Caco-2 (cell line): ENCODE results near the gene HFM1. TPM values are rescaled to one million over a fixed set of nuclear protein-coding genes. Genes with fewer than 3 reads are reported as not detected.

ENCODE experiments used
- BruUV-seq: library from RNA; stranded (reverse); fragments of 400-500 nt; replicated peaks from 2 replicates; lab custom pipeline; 2021; lab: Mats Ljungman, UMichigan
- CTCF ChIA-PET: fragments of 300-600 bp; sonication (Branson Sonifier 250); formaldehyde crosslinking; loops from one replicate; lab custom pipeline; 2022; ENCODE audit warnings: antibody characterized with exemption; lab: Charles Lee
- POLR2A ChIA-PET: fragments of 300-600 bp; sonication (Branson Sonifier 250); formaldehyde crosslinking; loops from one replicate; lab custom pipeline; 2022; ENCODE audit warnings: antibody characterized with exemption; lab: Charles Lee
- DNase-seq, 2 experiments: peaks; one replicate each; pipeline versions ENCODE4 v3.0.0 to v3.0.0-alpha.2; 2020 to 2022
- H3K27me3 ChIP-seq: replicated peaks from 2 replicates; pipeline ENCODE4 v1.6.0; 2011; ENCODE audit warnings: low read length; ENCODE audit not compliant: control insufficient read depth, insufficient read depth
- H3K36me3 ChIP-seq: 2 replicates; pipeline ENCODE4 v1.5.1; 2011; ENCODE audit warnings: low read length; ENCODE audit not compliant: control insufficient read depth, insufficient read depth
- H3K4me1 ChIP-seq: fragments of 250-450 bp; sonication (Bioruptor Pico); 2 replicates; pipeline ENCODE4 v1.5.1; 2020; ENCODE audit warnings: mild to moderate bottlenecking
- H3K4me3 ChIP-seq: 2 replicates; pipeline ENCODE4 v1.5.1; 2011; ENCODE audit warnings: low read depth, mild to moderate bottlenecking, control low read depth, low read length
- H3K9me3 ChIP-seq: fragments of 250-450 bp; sonication (Bioruptor Pico); 2 replicates; pipeline ENCODE4 v1.5.1; 2020; ENCODE audit warnings: mild to moderate bottlenecking, moderate library complexity
- H3K27ac Mint-ChIP-seq: one replicate; pipeline ENCODE4 v1.8.0; 2022; ENCODE audit warnings: mixed read lengths; ENCODE audit not compliant: unreplicated experiment
- H3K27me3 Mint-ChIP-seq: one replicate; pipeline ENCODE4 v1.8.0; 2022; ENCODE audit warnings: mixed read lengths; ENCODE audit not compliant: insufficient read depth, unreplicated experiment
- H3K36me3 Mint-ChIP-seq: one replicate; pipeline ENCODE4 v1.8.0; 2022; ENCODE audit warnings: mild to moderate bottlenecking, mixed read lengths; ENCODE audit not compliant: insufficient read depth, unreplicated experiment
- H3K4me1 Mint-ChIP-seq: one replicate; pipeline ENCODE4 v1.8.0; 2022; ENCODE audit warnings: low read depth, mixed read lengths; ENCODE audit not compliant: unreplicated experiment
- H3K4me3 Mint-ChIP-seq: one replicate; pipeline ENCODE4 v1.8.0; 2022; ENCODE audit warnings: mild to moderate bottlenecking, moderate library complexity, mixed read lengths; ENCODE audit not compliant: unreplicated experiment
- H3K9me3 Mint-ChIP-seq: one replicate; pipeline ENCODE4 v1.8.0; 2022; ENCODE audit warnings: mixed read lengths; ENCODE audit not compliant: unreplicated experiment
- intact Hi-C: fragments of 100-400 bp; cut with micrococcal nuclease; formaldehyde crosslinking; loops from one replicate; pipeline ENCODE4 v1.10.0; 2022; ENCODE audit not compliant: unreplicated experiment
- total RNA-seq: library from RNA; stranded (reverse); gene quantifications from 2 replicates; pipeline ENCODE4 v1.2.3, GENCODE V29; 2022
- TF ChIP-seq, protein P1 (sequence below), 2 experiments: fragments of 200-600 bp in 1 of 2; IDR thresholded peaks; 1 replicate in 1 of 2; 2 replicates in 1 of 2; pipeline versions ENCODE4 v1.5.1 to v1.8.0; 2011 to 2022; ENCODE audit warnings: antibody characterized with exemption in 1 of 2, control low read depth in 1 of 2, inconsistent platforms in 1 of 2, low read depth in 1 of 2, low read length in 1 of 2, mild to moderate bottlenecking in 1 of 2, moderate library complexity in 1 of 2; ENCODE audit not compliant: insufficient read depth in 1 of 2, severe bottlenecking in 1 of 2, unreplicated experiment in 1 of 2

HFM1 gene
- total RNA-seq, 1 experiment from 2014 or later, result 0.48 TPM

DNA sequence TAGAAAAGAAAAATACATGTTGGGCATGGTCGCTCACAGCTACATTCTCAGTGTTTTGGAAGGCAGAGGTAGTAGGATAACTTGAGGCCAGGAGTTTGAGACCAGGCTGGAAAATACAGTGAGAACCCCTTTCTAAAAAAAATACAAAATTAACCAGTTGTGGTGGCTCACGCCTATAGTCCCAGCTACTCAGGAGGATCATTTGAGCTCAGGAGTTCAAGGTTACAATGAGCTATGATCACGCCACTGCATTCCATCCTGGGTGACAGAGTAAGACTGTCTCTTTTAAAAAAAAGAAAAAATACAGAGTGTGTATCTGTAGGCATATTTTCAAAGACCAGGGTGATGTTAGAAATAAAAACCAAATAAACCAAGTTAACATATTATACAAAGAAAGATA, 57.8 kb downstream of the HFM1 start:
- ChIA-PET POLR2A (no interaction called here), CTCF (no interaction called here)
- no peak overlapping the region for H3K27ac Mint-ChIP-seq
- intact Hi-C loops, result no loop called here
- BruUV-seq, result no TSS peak
- no peaks in the 10 kb centered on the region for H3K36me3 Mint-ChIP-seq
- Histone ChIP-seq H3K4me1 (no peaks in the 10 kb centered on the region), H3K9me3 (no peaks in the 10 kb centered on the region), H3K36me3 (no peaks in the 10 kb centered on the region), H3K4me3 (no peak overlapping the region), H3K27me3 (no peaks in the 10 kb centered on the region)
- TF ChIP-seq, protein P1, sequence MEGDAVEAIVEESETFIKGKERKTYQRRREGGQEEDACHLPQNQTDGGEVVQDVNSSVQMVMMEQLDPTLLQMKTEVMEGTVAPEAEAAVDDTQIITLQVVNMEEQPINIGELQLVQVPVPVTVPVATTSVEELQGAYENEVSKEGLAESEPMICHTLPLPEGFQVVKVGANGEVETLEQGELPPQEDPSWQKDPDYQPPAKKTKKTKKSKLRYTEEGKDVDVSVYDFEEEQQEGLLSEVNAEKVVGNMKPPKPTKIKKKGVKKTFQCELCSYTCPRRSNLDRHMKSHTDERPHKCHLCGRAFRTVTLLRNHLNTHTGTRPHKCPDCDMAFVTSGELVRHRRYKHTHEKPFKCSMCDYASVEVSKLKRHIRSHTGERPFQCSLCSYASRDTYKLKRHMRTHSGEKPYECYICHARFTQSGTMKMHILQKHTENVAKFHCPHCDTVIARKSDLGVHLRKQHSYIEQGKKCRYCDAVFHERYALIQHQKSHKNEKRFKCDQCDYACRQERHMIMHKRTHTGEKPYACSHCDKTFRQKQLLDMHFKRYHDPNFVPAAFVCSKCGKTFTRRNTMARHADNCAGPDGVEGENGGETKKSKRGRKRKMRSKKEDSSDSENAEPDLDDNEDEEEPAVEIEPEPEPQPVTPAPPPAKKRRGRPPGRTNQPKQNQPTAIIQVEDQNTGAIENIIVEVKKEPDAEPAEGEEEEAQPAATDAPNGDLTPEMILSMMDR (IDR thresholded peaks at IDR 0.05; ENCODE audit: insufficient read depth in 1 of 2, low read depth in 1 of 2, low read length in 1 of 2, severe bottlenecking in 1 of 2, unreplicated experiment in 1 of 2), result no peak
- H3K4me1 Mint-ChIP-seq, result no peaks in the 10 kb centered on the region
- H3K27me3 Mint-ChIP-seq, result no peaks in the 10 kb centered on the region
- H3K9me3 Mint-ChIP-seq, result no peaks in the 10 kb centered on the region
- no peak for DNase-seq
- H3K4me3 Mint-ChIP-seq, result no peak overlapping the region

DNA sequence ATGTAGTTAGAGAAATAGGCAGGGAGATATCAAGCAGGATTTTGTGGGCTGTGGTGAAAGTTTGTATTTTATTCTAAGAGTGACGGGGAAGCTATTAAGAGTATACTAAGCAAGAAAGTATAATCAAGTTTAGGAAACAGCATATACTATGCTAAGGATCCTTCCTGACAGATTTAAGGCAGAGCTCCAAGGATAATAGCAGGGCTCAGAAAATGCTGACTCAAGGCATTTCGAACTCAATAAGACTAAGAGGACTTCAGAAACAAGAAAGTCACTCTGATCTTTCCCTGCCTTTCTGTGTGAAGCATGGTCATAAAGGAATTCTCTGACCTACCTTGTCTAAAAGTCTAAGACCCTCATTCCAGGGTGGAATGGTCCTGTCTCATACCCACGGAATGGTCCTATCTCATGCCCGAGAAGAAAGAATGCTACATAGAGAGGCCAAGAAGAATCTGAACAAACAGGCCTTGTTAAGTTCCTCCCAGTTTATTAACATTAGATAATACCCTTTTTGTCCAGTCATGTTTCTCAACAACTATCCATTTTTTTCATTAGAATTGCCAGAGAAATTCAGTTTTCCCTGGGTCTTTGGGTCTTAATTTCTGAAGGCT, 59.1 kb downstream of the HFM1 start:
- ChIA-PET POLR2A (no interaction called here), CTCF (no interaction called here)
- no peaks in the 10 kb centered on the region for H3K36me3 Mint-ChIP-seq
- no peak overlapping the region for H3K27ac Mint-ChIP-seq
- intact Hi-C loops, result no loop called here
- H3K27me3 Mint-ChIP-seq, result peaks cover 9% of the 10 kb centered on the region
- no peaks in the 10 kb centered on the region for H3K36me3 ChIP-seq
- H3K27me3 ChIP-seq, result no peaks in the 10 kb centered on the region
- H3K9me3 ChIP-seq, result no peaks in the 10 kb centered on the region
- no peaks in the 10 kb centered on the region for H3K9me3 Mint-ChIP-seq
- TF ChIP-seq, protein P1 (IDR thresholded peaks at IDR 0.05; ENCODE audit: insufficient read depth in 1 of 2, low read depth in 1 of 2, low read length in 1 of 2, severe bottlenecking in 1 of 2, unreplicated experiment in 1 of 2), result no peak
- no peak overlapping the region for H3K4me3 Mint-ChIP-seq
- no peaks in the 10 kb centered on the region for H3K4me1 Mint-ChIP-seq
- H3K4me1 ChIP-seq, result no peaks in the 10 kb centered on the region
- no peak for DNase-seq
- no TSS peak for BruUV-seq
- H3K4me3 ChIP-seq, result no peak overlapping the region

DNA sequence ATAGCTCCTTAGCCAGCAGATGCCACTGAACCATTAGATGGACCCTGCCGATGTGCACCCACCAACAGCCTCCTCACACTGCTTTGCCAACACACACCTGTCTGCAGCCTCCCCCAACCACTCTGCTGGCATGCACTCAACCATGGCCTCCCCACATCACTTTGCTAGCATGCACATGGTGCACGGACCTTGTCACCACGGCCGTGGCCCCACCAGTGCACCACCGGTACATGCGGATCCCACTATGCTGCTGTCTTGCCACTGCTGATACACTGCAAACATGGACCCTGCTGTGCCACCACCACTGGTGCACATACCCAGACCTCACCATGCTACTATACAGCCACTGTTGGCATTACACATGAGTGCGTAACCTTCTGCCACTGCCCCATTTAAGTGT, 66.1 kb downstream of the HFM1 start:
- no peaks in the 10 kb centered on the region for H3K9me3 ChIP-seq
- CTCF ChIA-PET, result no interaction called here
- intact Hi-C loops, result no loop called here
- Mint-ChIP-seq H3K27me3 (peaks cover 9% of the 10 kb centered on the region), H3K27ac (no peak overlapping the region), H3K4me1 (no peaks in the 10 kb centered on the region), H3K36me3 (no peaks in the 10 kb centered on the region), H3K4me3 (no peak overlapping the region), H3K9me3 (no peaks in the 10 kb centered on the region)
- no peak overlapping the region for H3K4me3 ChIP-seq
- no peaks in the 10 kb centered on the region for H3K4me1 ChIP-seq
- H3K27me3 ChIP-seq, result no peaks in the 10 kb centered on the region; the same call in 1 of the 2 replicates
- DNase-seq, result no peak
- no peaks in the 10 kb centered on the region for H3K36me3 ChIP-seq
- POLR2A ChIA-PET, result no interaction called here
- no TSS peak for BruUV-seq
- TF ChIP-seq, protein P1 (IDR thresholded peaks at IDR 0.05; ENCODE audit: insufficient read depth in 1 of 2, low read depth in 1 of 2, low read length in 1 of 2, severe bottlenecking in 1 of 2, unreplicated experiment in 1 of 2), result no peak
